Ishikawa (cell line): Measurements from ENCODE around the gene ITGB8.

Source experiments
- CEBPB ChIP-seq: IDR thresholded peaks from 2 replicates; pipeline ENCODE4 v1.6.1; 2012
- EP300 ChIP-seq: IDR thresholded peaks from 2 replicates; pipeline ENCODE4 v1.6.1; 2012; ENCODE audit warnings: borderline replicate concordance
- MAX ChIP-seq: IDR thresholded peaks from 2 replicates; pipeline ENCODE4 v1.6.1; 2012
- RAD21 ChIP-seq: IDR thresholded peaks from 2 replicates; pipeline ENCODE4 v1.6.1; 2012; ENCODE audit warnings: low read depth
- REST ChIP-seq: IDR thresholded peaks from 2 replicates; pipeline ENCODE4 v1.6.1; 2012; ENCODE audit warnings: low read depth, mild to moderate bottlenecking
- TAF1 ChIP-seq: IDR thresholded peaks from 2 replicates; pipeline ENCODE4 v1.6.1; 2012; ENCODE audit warnings: low read depth, mild to moderate bottlenecking
- TEAD4 ChIP-seq: IDR thresholded peaks from 2 replicates; pipeline ENCODE4 v1.6.1; 2012
- YY1 ChIP-seq: IDR thresholded peaks from 2 replicates; pipeline ENCODE4 v1.6.1; 2012; ENCODE audit warnings: low read depth

DNA sequence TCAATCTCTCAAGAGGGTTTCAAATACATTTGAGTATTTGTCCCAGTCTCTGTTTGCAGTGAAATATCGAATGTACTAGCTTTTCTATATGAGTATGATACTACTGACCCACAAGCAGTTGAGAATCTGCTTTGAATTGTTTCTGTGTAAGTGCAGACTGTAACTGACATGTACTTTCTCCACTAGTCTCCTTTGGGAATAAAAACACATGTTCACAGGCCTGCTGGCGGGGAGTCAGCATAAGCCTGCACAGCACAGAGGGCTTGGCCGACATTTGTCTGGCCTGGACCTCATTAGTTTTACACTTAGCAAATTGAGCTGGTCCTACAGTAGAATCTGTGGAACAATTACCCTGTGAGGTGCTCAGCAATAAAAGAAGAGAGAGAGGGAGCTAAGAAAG lies 72.6 kb downstream of the ITGB8 start:
- TF ChIP-seq TEAD4 (no peak), EP300 (no peak), REST (no peak), CEBPB (no peak), MAX (no peak), RAD21 (no peak), YY1 (no peak), TAF1 (no peak)
